Measurements from ENCODE around the gene NSMCE1. TPM values are rescaled to one million over a fixed set of nuclear protein-coding genes. Genes with fewer than 3 reads are reported as not detected.
"Not testable (repeated sequence)": the region's sequence is repeated elsewhere in the genome, so short reads cannot be mapped to it uniquely, and the experiment has no call there.

The NSMCE1 gene
- total RNA-seq, 1 experiment from 2014 or later = 47.9 TPM

DNA sequence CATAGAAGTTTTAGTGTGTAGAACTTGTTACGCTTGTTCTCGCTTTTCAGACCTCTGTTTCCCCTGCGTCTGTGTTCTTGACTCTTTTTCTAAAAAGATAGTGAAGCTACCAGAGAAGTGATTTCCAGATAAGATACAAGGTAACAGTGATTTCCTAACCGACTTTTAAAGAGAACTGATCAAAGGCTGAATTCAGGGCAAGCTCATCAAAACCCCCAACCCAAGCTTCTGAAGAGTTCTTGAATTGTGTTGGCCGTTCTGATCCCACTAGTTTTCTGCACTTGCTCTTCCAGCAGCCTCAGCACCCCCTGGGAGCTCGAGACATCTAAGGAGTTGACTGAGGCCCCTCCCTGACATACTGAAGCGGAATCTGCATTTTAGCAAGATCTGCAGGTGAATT lies 12.7 kb upstream of the NSMCE1 start:
- in situ Hi-C loops (cut with HindIII; ENCODE audit: low pct_unique_long_range_greater_than_20kb, low sequenced_read_pairs) = no loop called here
- no peak for DNase-seq (ENCODE audit: low read depth)

DNA sequence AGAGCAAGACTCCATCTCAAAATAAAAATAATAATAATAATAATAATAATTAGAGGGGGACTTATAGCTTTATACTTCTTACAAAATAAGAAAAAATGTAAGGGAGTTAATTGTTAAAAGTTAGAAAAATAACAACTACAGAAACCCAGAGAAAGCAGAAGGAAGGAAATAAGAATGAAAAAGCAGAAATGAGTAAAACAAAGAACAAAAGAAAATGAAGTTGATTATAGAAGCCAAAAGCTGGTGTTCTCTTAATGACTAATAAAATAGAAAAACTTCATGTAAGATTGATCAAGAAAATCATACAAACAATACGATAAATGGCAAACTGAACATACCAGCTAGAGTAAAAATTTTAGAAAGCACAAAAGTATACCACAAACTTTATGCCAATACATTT lies 6.8 kb upstream of the NSMCE1 start:
- in situ Hi-C loops (cut with HindIII; ENCODE audit: low pct_unique_long_range_greater_than_20kb, low sequenced_read_pairs) = no loop called here

DNA sequence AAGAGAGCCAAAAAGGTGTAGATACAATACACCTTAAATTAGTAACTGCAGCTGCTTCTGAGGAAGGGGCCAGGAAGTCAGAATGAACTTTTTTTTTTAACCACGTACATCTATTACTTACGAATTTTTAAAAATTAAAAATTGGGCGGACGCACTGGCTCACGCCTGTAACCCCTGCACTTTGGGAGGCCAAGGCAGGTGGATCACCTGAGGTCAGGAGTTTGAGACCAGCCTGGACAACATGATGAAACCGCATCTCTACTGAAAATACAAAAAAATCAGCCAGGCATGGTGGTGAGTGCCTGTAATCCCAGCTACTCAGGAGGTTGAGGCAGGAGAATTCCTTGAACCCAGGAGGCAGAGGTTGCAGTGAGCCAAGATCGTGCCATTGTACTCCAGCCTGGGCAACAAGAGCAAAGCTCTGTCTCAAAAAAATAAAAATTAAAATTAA lies 5.9 kb upstream of the NSMCE1 start:
- DNase-seq (ENCODE audit: low read depth); in situ Hi-C loops (cut with HindIII; ENCODE audit: low pct_unique_long_range_greater_than_20kb, low sequenced_read_pairs): not testable (repeated sequence)

More for the DNA sequence above, 6.8 kb upstream of the NSMCE1 start:
- DNase-seq (ENCODE audit: low read depth) = no peak

DNA sequence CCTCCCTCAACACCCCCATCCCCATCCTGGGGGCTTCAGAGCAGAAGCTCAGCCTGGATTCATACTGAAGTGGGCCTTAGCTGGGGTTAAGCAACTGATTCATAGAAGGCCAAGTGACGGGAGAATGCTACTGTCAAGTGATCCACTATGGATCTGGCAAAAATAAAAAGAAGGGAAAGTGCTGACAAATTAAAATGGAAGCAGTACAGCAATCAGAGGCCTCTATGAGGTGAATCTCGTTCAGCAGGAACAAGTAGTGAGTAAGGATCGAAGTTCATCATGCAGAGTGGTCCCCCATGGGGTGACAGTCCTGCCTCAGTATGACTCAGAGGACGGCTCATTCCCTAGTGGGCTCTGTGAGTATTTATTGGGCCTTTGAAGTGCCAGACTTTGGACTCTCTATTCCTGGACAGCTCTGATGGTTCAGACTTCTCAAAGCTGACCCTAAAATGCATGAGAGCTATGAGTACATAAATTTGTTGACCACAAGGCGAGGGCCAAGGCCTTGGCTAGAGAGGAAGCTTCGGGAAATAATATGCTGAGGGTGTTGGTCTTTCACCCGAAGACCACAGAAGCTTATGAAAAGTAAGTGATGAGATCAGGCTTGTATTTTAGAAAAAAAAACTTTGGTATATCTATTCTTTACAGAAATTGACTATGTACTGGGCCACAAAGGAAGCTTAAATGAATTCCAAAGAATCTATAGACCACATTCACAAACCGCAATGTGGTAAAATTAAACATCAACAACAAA lies 5.3 kb upstream of the NSMCE1 start:
- in situ Hi-C loops (cut with HindIII; ENCODE audit: low pct_unique_long_range_greater_than_20kb, low sequenced_read_pairs) = no loop called here
- peak; percentile 53 for DNase-seq (ENCODE audit: low read depth)

DNA sequence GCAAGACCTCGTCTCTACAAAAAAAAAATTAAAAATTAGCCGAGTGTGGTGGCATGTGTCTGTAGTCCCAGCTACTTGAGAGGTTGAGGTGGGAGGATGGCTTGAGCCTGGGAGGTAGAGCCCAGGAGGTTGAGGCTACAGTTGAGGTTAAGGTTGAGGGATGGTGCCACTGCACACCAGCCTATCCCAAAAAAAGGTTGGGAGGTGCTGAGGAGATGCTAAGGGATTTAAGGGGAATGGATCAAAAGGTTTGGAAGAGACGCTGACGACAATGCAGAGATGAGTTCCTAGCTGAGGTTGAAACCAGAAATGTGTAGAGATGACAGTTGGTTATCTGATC lies 4.7 kb upstream of the NSMCE1 start:
- DNase-seq (ENCODE audit: low read depth) = no peak
- in situ Hi-C loops (cut with HindIII; ENCODE audit: low pct_unique_long_range_greater_than_20kb, low sequenced_read_pairs) = no loop called here

DNA sequence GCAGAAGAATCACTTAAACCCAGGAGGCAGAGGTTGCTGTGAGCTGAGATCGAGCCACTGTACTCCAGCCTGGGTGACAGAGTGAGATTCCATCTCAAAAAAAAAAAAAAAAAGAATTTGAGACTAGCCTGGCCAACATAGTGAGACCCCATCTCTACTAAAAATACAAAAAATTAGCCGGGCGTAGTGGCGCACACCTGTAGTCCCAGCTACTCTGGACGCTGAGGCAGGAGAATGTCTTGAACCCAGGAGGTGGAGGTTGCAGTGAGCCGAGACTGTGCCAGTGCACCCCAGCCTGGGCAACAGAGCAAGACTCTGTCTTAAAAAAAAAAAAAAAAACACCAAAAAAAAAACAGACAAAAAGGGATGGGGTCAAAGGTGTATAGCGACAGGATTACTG lies 4.1 kb upstream of the NSMCE1 start:
- in situ Hi-C loops (cut with HindIII; ENCODE audit: low pct_unique_long_range_greater_than_20kb, low sequenced_read_pairs); DNase-seq (ENCODE audit: low read depth): not testable (repeated sequence)

DNA sequence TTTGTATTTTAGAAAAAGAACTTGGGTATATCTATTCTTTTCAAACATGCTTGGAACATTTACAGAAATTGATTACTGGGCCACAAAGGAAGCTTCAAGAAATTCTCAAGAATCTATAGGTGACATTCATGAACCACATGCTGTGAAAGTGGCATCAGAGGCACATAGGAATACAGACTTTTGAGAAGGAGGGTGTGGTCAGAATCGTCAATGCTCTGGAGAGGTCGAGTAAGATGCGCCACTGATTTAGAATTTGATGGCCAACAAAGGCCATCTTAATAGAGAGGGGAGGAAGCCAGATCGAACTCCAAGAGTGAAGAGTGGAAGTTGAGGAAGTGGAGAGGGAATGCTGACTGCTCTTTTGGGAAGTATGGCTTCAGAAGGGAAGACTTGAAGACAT lies 3.5 kb upstream of the NSMCE1 start:
- in situ Hi-C loops (cut with HindIII; ENCODE audit: low pct_unique_long_range_greater_than_20kb, low sequenced_read_pairs) = no loop called here
- DNase-seq (ENCODE audit: low read depth) = no peak

DNA sequence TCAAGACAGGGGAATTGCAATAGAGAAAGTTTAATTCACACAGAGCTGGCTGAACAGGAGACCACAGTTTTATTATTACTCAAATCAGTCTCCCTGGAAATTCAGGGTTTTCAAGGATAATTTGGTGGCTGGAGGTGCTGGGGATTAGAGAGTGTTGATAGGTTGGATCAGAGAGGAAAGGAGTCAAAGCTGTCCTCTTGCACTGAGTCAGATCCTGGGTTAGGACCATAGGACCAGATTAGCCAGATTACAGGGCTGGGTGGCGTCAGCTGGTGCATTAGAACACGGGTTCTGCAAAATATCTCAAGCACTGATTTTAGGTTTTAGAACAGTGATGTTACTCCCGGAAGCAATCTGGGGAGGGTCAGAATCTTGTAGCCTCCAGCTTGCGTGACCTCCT lies 1.8 kb upstream of the NSMCE1 start:
- DNase-seq (ENCODE audit: low read depth) = no peak
- in situ Hi-C loops (cut with HindIII; ENCODE audit: low pct_unique_long_range_greater_than_20kb, low sequenced_read_pairs) = no loop called here

DNA sequence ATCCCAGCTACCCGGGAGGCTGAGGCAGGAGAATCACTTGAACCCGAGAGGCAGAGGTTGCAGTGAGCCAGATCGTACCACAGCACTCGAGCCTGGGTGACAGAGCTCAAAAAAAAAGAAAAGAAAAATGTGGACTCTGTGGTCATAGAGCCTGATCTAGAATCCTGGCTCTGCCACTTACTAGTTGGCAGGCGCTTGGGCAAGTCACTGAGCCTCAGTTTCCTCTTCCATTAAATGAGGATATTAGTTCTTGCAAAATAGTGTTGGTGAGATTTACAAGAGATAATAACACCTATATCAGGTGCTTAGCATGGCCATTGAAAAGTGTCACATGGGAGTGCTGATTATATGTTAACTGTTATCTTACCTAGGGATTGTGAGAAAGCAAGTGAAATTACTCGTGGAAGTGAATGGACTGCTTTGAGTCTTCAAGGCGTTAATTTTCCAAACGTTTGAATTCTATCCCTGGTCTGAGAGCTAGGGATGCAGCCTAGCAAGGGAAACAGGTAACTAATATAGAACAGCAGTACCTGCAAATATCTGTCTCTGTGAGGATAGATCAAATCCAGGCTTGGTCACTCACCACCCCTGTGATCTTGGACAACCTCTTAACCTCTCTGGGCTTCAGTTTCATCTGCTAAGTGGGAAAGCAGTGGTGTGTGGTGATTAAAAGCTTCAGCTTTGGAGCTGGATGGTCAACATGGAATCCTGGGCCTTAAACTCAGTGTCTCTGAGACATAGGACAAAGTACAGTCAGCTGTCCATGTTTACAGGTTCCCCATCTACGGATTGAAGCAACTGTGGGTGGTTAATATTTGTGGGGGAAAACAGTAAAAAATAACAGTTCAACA lies 953 bp upstream of the NSMCE1 start:
- no peak for DNase-seq (ENCODE audit: low read depth)
- in situ Hi-C loops (cut with HindIII; ENCODE audit: low pct_unique_long_range_greater_than_20kb, low sequenced_read_pairs) = no loop called here

DNA sequence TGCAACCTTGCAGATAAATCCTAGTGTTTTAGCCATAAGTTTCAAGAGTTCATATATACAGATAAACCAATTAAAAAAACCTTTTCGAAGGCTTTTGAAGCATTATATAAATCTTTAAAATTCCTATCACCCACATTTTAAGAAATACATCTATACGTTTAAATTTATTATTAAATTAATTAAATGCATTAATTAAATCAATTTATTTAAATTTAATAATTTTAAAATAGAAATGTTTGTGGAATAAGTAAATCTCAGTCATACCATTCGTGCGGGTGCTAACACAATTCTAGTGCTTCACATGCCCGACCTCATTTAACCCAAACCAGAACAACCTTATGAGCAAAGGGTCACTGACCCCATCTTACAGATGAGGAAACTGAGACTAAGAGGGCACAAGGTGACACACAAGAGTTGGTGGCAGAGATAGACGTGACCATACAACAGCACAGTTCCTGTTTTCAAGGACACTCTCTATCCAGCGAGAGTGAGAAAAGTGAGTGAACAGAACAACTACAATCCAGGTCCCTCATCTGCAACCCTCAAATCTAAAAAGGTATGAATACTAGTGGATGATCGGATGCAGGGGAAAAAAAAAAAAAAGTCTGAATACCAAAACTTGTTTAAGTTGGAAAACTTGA lies 1.4 kb downstream of the NSMCE1 start:
- in situ Hi-C loops (cut with HindIII; ENCODE audit: low pct_unique_long_range_greater_than_20kb, low sequenced_read_pairs) = no loop called here
- DNase-seq (ENCODE audit: low read depth) = no peak

DNA sequence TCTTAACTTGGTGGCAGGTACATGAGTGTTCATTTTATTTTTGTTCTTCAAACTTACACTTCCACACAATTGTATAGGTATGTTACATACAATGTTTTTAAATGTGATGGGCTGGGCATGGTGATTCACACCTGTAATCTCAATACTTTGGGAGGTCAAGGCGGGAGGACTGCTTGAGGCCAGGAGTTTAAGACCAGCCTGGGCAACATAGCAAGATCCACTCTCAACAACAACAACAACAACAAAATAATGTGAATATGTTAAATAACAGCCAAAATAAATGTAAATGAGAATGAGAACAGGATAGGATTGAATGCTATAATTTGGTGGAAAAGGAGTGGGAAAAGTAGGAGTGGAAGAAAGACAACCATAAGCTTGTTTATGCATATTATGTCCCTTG lies 2.6 kb downstream of the NSMCE1 start:
- no peak for DNase-seq (ENCODE audit: low read depth)
- in situ Hi-C loops (cut with HindIII; ENCODE audit: low pct_unique_long_range_greater_than_20kb, low sequenced_read_pairs) = no loop called here

DNA sequence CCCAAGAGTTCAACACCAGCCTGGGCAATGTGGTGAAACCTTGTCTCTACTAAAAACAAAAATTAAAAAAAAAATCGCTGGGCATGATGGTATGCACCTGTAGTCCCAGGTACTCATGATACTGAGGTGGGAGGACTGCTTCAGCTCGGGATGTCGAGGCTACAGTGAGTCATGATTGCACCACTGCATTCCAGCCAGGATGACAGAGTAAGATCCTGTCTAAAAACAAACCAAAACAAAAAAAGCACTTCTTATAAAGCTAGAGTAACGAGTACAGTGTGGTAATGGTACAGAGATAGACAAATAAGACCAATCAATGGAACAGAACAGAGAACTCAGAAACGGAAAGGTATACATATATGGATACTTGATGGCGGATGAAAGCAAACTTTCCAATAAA lies 4.4 kb downstream of the NSMCE1 start:
- in situ Hi-C loops (cut with HindIII; ENCODE audit: low pct_unique_long_range_greater_than_20kb, low sequenced_read_pairs) = no loop called here

DNA sequence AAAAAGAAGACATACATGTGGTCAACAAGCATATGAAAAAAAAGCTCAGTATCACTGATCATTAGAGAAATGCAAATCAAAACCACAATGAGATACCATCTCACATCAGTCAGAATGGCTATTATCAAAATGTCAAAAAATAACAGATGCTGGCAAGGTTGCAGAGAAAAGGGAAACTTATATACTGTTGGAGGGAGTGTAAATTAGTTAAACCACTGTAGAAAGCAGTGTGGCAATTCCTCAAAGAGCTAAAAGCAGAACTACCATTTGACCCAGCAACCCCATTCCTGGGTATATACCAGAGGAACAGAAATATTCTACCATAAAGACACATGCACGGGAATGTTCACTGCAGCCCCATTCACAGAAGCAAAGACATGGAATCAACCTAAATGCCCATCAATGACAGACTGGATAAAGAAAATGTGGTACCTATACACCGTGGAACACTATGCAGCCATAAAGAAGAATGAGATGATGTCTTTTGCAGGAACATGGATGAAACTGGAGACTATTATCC lies 5.6 kb downstream of the NSMCE1 start:
- in situ Hi-C loops (cut with HindIII; ENCODE audit: low pct_unique_long_range_greater_than_20kb, low sequenced_read_pairs); DNase-seq (ENCODE audit: low read depth): not testable (repeated sequence)

More for the DNA sequence above, 4.4 kb downstream of the NSMCE1 start:
- DNase-seq (ENCODE audit: low read depth) = no peak

DNA sequence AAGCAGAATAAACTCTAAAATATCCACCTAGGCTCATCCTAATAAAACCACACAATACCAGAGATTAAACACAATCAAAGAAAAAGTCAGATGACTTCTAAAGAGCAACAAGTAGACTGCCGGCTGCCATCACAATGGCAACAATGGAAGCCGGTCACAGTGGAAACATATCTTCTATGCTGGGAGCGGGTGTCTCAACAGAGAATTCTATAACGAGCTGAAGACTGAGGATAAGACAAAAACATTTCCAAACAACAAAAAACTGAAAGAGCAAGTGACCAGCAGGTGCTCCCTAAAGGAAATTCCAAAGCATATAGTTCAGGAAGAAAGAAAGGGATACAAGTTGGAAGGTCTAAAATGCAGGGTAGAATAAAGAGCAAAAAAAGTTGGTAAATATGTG lies 8.9 kb downstream of the NSMCE1 start:
- no peak for DNase-seq (ENCODE audit: low read depth)
- in situ Hi-C loops (cut with HindIII; ENCODE audit: low pct_unique_long_range_greater_than_20kb, low sequenced_read_pairs) = no loop called here

DNA sequence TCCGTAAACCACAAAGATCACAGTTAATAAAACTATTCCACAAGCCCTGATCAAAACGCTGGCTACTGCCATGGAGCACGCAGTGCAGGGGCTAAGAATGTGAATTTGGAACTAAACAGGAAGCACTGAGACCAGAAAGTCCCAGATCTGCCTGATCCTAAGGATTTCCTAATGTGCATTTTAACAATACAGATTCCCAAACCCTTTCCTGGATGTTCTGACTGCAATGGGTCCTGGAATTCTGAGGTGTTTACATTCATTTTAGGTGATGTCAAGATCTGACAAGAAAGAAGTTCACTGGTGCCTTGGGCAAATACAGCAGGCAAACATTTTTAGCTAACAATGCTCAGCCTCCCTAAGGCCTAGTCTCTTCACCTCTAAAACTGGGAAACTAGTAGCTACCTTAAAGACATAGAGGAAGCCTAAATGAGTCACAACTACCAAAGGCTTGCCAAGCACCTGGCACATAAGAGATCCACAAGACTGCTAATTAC lies 10.3 kb downstream of the NSMCE1 start:
- in situ Hi-C loops (cut with HindIII; ENCODE audit: low pct_unique_long_range_greater_than_20kb, low sequenced_read_pairs) = no loop called here

DNA sequence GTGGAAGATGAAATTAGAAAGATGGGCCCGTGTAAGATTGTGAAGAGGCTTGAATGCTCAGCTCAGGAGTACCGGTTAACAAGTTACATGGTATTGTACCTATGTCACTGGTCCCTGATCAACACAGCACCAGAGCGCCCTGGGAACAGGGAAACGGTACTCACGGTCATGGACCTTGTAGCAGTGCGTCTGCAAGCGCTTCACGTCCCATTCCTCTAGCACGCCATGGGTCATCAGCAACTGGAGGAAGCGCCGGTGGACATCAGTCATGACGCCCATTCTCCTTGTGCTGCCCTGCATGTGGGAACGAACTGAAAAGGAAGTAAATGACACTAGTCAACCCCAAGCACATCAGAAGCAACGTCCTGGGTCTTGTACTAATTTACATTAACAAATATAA lies 11.3 kb downstream of the NSMCE1 start:
- in situ Hi-C loops (cut with HindIII; ENCODE audit: low pct_unique_long_range_greater_than_20kb, low sequenced_read_pairs) = no loop called here
- DNase-seq (ENCODE audit: low read depth) = no peak

More for the DNA sequence above, 10.3 kb downstream of the NSMCE1 start:
- no peak for DNase-seq (ENCODE audit: low read depth)

DNA sequence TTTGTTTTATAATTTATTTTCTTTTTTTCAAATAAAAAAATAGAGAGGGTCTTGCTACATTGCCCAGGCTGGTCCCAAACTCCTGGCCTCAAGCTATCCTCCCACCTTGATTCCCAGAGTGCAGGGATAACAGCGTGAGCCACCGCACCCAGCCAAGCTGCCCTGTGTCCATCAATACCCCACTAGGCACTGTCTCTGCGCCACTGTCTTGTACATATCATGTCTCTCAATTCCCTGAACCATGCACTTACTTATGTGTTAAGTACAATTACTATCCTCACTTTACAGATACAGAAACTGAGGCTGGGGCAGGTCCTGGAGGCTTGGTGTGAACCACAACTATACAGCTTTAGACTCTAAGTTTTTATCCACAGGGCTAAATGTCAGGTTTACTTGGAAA lies 11.7 kb downstream of the NSMCE1 start:
- no peak for DNase-seq (ENCODE audit: low read depth)
- in situ Hi-C loops (cut with HindIII; ENCODE audit: low pct_unique_long_range_greater_than_20kb, low sequenced_read_pairs) = no loop called here

DNA sequence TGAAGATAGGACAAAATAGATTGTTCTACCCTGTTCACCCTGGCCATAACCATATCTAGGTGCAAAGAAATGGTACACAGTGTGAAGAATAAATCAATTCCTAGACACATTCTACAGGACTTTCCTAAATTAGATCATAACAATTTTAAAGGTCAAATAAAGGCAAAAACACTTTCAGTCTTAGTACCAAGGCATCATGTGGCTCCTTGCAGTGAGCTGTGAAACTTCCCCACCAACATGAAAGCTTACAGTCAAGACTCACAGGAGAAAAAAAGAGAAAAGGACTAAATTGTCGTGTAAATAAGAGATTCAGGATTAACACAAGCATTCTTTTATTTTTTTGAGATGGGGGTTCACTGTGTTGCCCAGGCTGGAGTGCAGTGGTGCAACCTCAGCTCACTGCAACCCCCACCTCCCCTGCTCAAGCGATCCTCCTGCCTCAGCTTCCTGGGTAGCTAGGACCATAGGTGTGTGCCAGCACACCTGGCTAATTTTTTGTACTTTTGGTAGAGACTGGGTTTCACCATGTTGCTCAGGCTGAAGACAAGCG lies 14.2 kb downstream of the NSMCE1 start:
- in situ Hi-C loops (cut with HindIII; ENCODE audit: low pct_unique_long_range_greater_than_20kb, low sequenced_read_pairs) = no loop called here
- DNase-seq (ENCODE audit: low read depth) = no peak

Data from Caki2 (cell line).